PC-9 (cell line): ENCODE data around the gene RNF141. TPM values are rescaled to one million over a fixed set of nuclear protein-coding genes. Genes with fewer than 3 reads are reported as not detected.

ENCODE experiments used
- BruUV-seq: library from RNA; stranded (reverse); fragments of 400-500 nt; replicated peaks from 2 replicates; lab custom pipeline; 2021; lab: Mats Ljungman, UMichigan
- CTCF ChIA-PET: fragments of 300-600 bp; sonication (Branson Sonifier 250); formaldehyde crosslinking; loops from one replicate; lab custom pipeline; 2022; ENCODE audit warnings: antibody characterized with exemption; lab: Charles Lee
- POLR2A ChIA-PET: fragments of 300-600 bp; sonication (Branson Sonifier 250); formaldehyde crosslinking; loops from one replicate; lab custom pipeline; 2022; ENCODE audit warnings: antibody characterized with exemption; ENCODE audit not compliant: unreplicated experiment; lab: Charles Lee
- DNase-seq, 2 experiments: peaks; one replicate each; pipeline versions ENCODE4 v3.0.0 to v3.0.0-alpha.2; 2015 to 2022; ENCODE audit warnings: mixed read lengths in 1 of 2
- H2AFZ ChIP-seq: fragments of 200-600 bp; sonication (generic); 2 replicates; pipeline ENCODE4 v1.8.1; 2017; ENCODE audit warnings: antibody characterized with exemption
- H3F3A ChIP-seq: fragments of 200-600 bp; sonication (generic); 2 replicates; pipeline ENCODE4 v1.8.1; 2017; ENCODE audit warnings: antibody characterized with exemption, mild to moderate bottlenecking, low read depth; ENCODE audit not compliant: insufficient read depth
- H3K27ac ChIP-seq: fragments of 200-600 bp; sonication (generic); 2 replicates; pipeline ENCODE4 v1.6.1; 2016; ENCODE audit warnings: mixed run types
- H3K27me3 ChIP-seq: fragments of 200-600 bp; sonication (generic); 2 replicates; pipeline ENCODE4 v1.6.1; 2016; ENCODE audit warnings: low read depth, mixed run types; ENCODE audit not compliant: insufficient read depth
- H3K36me3 ChIP-seq: fragments of 200-600 bp; sonication (generic); 2 replicates; pipeline ENCODE4 v1.6.1; 2016; ENCODE audit warnings: low read depth, mixed run types
- H3K4me1 ChIP-seq: fragments of 200-600 bp; sonication (generic); replicated peaks from 2 replicates; pipeline ENCODE4 v1.6.1; 2016; ENCODE audit warnings: mixed run types; ENCODE audit not compliant: insufficient read depth
- H3K4me2 ChIP-seq: fragments of 200-600 bp; sonication (generic); 2 replicates; pipeline ENCODE4 v1.6.1; 2017; ENCODE audit warnings: mixed run types
- H3K4me3 ChIP-seq: fragments of 200-600 bp; sonication (generic); 2 replicates; pipeline ENCODE4 v1.6.1; 2016; ENCODE audit warnings: mixed run types
- H3K79me2 ChIP-seq: fragments of 200-600 bp; sonication (generic); 2 replicates; pipeline ENCODE4 v1.6.1; 2017; ENCODE audit warnings: low read depth, mixed run types
- H3K9me2 ChIP-seq: fragments of 200-600 bp; sonication (generic); 2 replicates; pipeline ENCODE4 v1.8.1; 2017; ENCODE audit warnings: mild to moderate bottlenecking; ENCODE audit not compliant: insufficient read depth
- H3K9me3 ChIP-seq: fragments of 200-600 bp; sonication (generic); 2 replicates; pipeline ENCODE4 v1.8.1; 2016; ENCODE audit warnings: low read depth; ENCODE audit not compliant: insufficient read depth
- H4K20me1 ChIP-seq: fragments of 200-600 bp; sonication (generic); 2 replicates; pipeline ENCODE4 v1.8.1; 2017; ENCODE audit not compliant: insufficient read depth
- EZH2 ChIP-seq: fragments of 200-600 bp; sonication (generic); IDR thresholded peaks from 2 replicates; pipeline ENCODE4 v1.8.0; 2017; ENCODE audit warnings: antibody characterized with exemption, low read depth
- intact Hi-C: fragments of 100-400 bp; cut with micrococcal nuclease; formaldehyde crosslinking; loops from one replicate; pipeline ENCODE4 v1.10.0; 2022; ENCODE audit not compliant: unreplicated experiment
- total RNA-seq: library from RNA; stranded (reverse); gene quantifications from 2 replicates; pipeline ENCODE4 v1.2.3, GENCODE V29; 2021
- TF ChIP-seq, protein P1 (sequence below): fragments of 200-600 bp; sonication (generic); conservative IDR thresholded peaks from 2 replicates; pipeline ENCODE4 v1.6.1; 2017; ENCODE audit warnings: mixed run types, antibody characterized with exemption, mild to moderate bottlenecking, moderate library complexity

Gene RNF141
- total RNA-seq, 1 experiment from 2014 or later = 36.8 TPM

DNA sequence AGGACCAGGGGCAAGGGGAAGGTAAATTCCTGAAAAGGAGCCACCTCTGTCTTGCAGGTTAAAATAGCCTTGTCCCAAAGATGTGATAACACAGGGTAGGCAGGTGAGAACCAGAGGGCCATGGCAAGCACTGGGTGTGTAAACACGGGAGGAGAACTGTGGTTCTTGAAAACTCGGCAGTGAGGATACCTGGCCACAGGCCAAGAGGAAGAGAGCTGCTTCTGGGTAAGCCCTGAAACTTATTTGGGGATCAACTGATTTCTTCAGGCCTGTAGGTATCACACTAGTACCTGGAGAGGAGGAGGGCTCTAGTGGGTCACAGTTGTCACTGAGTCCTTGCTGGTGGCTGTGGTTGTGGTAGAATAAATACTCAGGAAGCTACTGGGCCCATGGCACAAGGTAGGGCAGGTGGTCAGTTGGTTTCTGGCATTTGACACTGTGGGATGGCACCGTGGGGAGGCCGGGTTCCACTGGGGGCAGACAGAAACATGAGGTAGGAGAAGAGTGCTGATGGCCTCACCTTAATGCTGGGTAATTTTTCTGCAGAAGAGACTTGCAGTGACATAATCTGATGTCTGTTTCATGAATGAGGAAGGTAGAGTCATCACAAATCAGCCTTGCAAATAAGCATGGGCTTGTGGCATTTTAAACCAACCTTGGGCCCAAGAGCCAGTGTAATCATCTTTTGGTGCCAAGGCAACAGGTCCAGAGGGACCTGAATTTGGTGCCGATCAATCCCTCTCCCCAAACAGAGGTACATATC is 63.9 kb downstream of the RNF141 start:
- BruUV-seq = no TSS peak
- Histone ChIP-seq H4K20me1 (no peaks in the 10 kb centered on the region), H3K27me3 (no peaks in the 10 kb centered on the region), H3K9me2 (no peaks in the 10 kb centered on the region), H3K9me3 (no peaks in the 10 kb centered on the region), H3K79me2 (no peaks in the 10 kb centered on the region), H2AFZ (no peak overlapping the region), H3K27ac (no peak overlapping the region), H3K4me2 (no peak overlapping the region), H3K36me3 (no peaks in the 10 kb centered on the region), H3F3A (no peaks in the 10 kb centered on the region), H3K4me3 (no peak overlapping the region), H3K4me1 (no peaks in the 10 kb centered on the region)
- intact Hi-C loops = no loop called here
- POLR2A ChIA-PET = no interaction called here
- TF ChIP-seq EZH2 = no peak
- TF ChIP-seq, protein P1, sequence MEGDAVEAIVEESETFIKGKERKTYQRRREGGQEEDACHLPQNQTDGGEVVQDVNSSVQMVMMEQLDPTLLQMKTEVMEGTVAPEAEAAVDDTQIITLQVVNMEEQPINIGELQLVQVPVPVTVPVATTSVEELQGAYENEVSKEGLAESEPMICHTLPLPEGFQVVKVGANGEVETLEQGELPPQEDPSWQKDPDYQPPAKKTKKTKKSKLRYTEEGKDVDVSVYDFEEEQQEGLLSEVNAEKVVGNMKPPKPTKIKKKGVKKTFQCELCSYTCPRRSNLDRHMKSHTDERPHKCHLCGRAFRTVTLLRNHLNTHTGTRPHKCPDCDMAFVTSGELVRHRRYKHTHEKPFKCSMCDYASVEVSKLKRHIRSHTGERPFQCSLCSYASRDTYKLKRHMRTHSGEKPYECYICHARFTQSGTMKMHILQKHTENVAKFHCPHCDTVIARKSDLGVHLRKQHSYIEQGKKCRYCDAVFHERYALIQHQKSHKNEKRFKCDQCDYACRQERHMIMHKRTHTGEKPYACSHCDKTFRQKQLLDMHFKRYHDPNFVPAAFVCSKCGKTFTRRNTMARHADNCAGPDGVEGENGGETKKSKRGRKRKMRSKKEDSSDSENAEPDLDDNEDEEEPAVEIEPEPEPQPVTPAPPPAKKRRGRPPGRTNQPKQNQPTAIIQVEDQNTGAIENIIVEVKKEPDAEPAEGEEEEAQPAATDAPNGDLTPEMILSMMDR = no peak
- CTCF ChIA-PET = no interaction called here
- DNase-seq = no peak

DNA sequence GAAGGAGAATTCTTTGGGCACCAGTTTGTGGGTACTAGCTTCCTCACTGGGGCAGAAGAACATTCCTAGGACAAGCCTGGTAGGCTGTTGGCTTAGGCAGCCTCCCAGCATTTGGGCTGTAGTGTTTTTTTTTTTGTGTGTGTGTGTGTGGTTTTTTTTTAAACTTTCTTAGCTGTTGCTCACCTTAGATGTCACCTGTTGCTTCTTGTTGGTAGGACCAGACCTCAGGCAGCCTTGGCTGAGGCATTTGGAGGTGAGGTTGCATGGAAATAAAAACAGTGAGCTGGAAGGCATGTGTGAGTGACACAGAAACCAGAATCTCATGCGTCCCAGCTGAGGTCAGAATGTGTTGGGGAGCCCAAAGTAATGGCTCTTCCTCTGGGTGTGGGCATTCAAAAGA is 64.6 kb downstream of the RNF141 start:
- H3K4me3 ChIP-seq = no peak overlapping the region
- H3K27me3 ChIP-seq = no peaks in the 10 kb centered on the region
- CTCF ChIA-PET = no interaction called here
- no peak overlapping the region for H3K27ac ChIP-seq
- POLR2A ChIA-PET = interaction anchor here (0.6 kb wide), 1 partner anchor 32 kb away, joined by 3 read pairs; no protein-coding TSS in a partner anchor
- H3F3A ChIP-seq = no peaks in the 10 kb centered on the region
- H3K79me2 ChIP-seq = no peaks in the 10 kb centered on the region
- H3K9me2 ChIP-seq = no peaks in the 10 kb centered on the region
- no peaks in the 10 kb centered on the region for H3K36me3 ChIP-seq
- DNase-seq = no peak
- H3K9me3 ChIP-seq = no peaks in the 10 kb centered on the region
- H2AFZ ChIP-seq = no peak overlapping the region
- intact Hi-C loops = no loop called here
- no peak for TF ChIP-seq EZH2
- TF ChIP-seq, protein P1 = no peak
- H4K20me1 ChIP-seq = no peaks in the 10 kb centered on the region
- no peaks in the 10 kb centered on the region for H3K4me1 ChIP-seq
- H3K4me2 ChIP-seq = no peak overlapping the region
- BruUV-seq = no TSS peak

DNA sequence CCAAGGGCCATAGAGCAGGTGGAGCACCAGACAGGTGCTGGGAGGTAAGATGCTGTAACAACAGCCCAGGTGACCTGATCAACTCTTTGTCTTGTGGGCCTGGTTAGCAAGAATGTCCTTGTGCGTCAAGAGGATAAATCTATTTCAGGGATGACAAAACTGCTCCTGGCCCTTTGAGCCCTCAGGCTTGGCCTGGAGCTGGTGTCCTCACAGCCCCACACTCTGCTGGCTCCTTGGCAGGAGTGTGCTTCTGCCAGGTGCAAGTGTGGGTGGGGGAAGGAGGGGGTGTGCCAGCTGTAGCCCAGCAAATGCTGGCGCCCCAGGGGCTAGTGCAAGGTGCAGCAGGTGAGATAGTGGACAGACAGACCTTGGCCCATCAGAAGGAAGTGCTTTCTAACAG is 66.4 kb downstream of the RNF141 start:
- TF ChIP-seq EZH2 = no peak
- no peaks in the 10 kb centered on the region for H3K4me1 ChIP-seq
- no peak overlapping the region for H3K4me2 ChIP-seq
- H3K9me2 ChIP-seq = no peaks in the 10 kb centered on the region
- no peaks in the 10 kb centered on the region for H4K20me1 ChIP-seq
- H3K9me3 ChIP-seq = no peaks in the 10 kb centered on the region
- H3K27me3 ChIP-seq = no peaks in the 10 kb centered on the region
- no TSS peak for BruUV-seq
- H2AFZ ChIP-seq = no peak overlapping the region
- intact Hi-C loops = no loop called here
- ChIA-PET CTCF (no interaction called here), POLR2A (no interaction called here)
- no peak overlapping the region for H3K27ac ChIP-seq
- no peak overlapping the region for H3K4me3 ChIP-seq
- H3F3A ChIP-seq = no peaks in the 10 kb centered on the region
- DNase-seq = no peak
- no peaks in the 10 kb centered on the region for H3K36me3 ChIP-seq
- H3K79me2 ChIP-seq = no peaks in the 10 kb centered on the region
